ENCODE data around the gene RAB42. TPM values are rescaled to one million over a fixed set of nuclear protein-coding genes. Genes with fewer than 3 reads are reported as not detected.

Gene RAB42
- total RNA-seq, 1 donor from 2014 or later = 2.1 TPM

DNA sequence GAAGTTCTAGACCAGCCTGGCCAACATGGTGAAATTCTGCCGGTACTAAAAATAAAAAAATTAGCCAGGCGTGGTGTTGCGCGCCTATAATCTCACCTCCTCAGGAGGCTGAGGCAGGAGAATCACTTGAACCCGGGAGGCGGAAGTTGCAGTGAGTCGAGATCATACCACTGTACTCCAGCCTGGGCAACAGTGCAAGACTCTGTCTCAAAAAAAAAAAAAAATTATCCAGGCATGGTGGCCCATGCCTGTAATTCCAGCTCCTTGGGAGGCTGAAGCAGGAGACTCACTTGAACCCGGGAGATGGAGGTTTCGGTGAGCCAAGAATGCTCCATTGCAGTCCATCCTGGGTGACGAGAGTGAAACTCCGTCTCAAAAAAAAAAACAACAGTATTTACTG is 18.5 kb upstream of the RAB42 start:
- Mint-ChIP-seq H3K4me3 (ENCODE audit: unreplicated experiment) (no peak overlapping the region), H3K27ac (ENCODE audit: unreplicated experiment) (no peak overlapping the region), H3K4me1 (ENCODE audit: low read depth, unreplicated experiment) (no peaks in the 10 kb centered on the region), H3K36me3 (ENCODE audit: low read depth, unreplicated experiment) (peaks cover 17% of the 10 kb centered on the region), H3K27me3 (ENCODE audit: low read depth, unreplicated experiment) (no peaks in the 10 kb centered on the region), H3K9me3 (ENCODE audit: unreplicated experiment) (no peaks in the 10 kb centered on the region)
- peaks cover 21% of the 10 kb centered on the region for H3K36me3 ChIP-seq (ENCODE audit: insufficient read depth, low read length)
- H3K4me1 ChIP-seq (ENCODE audit: insufficient read depth, low read length) = no peaks in the 10 kb centered on the region
- H3K4me3 ChIP-seq (ENCODE audit: insufficient read depth, low read depth, low read length) = no peak overlapping the region
- no peak for TF ChIP-seq EZH2 (IDR thresholded peaks at IDR 0.05; ENCODE audit: insufficient read depth, low read length)
- no peak for TF ChIP-seq CTCF (IDR thresholded peaks at IDR 0.05; ENCODE audit: insufficient read depth, low read depth, low read length)
- no peak for FAIRE-seq
- no peak for DNase-seq (ENCODE audit: low read depth)
- H4K20me1 ChIP-seq (ENCODE audit: insufficient read depth, low read length) = peaks cover 18% of the 10 kb centered on the region
- no peak overlapping the region for H3K4me2 ChIP-seq (ENCODE audit: low read length)
- H3K27me3 ChIP-seq (ENCODE audit: insufficient read depth, low read length) = no peaks in the 10 kb centered on the region
- H2AFZ ChIP-seq (ENCODE audit: low read depth, low read length) = no peak overlapping the region
- H3K9me3 ChIP-seq (ENCODE audit: insufficient read depth, low read depth, low read length) = no peaks in the 10 kb centered on the region
- no peak overlapping the region for H3K27ac ChIP-seq (ENCODE audit: low read depth, low read length)
- no peak overlapping the region for H3K9ac ChIP-seq (ENCODE audit: low read length)
- peaks cover 2% of the 10 kb centered on the region for H3K79me2 ChIP-seq (ENCODE audit: insufficient read depth, low read length)

DNA sequence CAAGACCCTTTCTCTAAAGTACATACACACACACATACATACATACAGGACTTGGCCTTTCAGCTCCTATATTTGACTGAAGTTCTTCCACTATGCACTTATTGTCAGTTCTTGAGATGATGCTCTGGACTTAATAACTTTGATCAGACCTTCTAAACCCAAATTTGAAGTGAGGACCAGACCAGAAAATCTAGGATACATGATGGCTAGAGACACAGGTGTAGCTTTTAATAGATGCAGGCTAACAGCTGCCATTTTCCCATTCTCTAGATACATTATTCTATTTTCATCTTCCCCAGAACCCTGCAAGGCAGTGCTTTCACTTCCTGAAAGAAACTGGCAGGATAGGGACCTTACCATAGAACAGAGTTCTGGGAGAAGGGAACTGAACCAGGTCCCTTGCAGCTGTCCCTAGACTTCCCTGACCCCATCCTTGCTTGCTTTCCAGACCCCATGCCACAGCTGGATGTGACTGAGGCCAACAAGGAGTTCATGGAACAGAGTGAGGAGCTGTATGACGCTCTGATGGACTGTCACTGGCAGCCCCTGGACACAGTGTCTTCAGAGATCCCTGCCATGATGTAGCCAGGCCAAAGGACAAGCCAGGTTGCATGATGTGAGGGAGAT is 14.9 kb upstream of the RAB42 start:
- no peak overlapping the region for H3K4me2 ChIP-seq (ENCODE audit: low read length)
- H3K9me3 ChIP-seq (ENCODE audit: insufficient read depth, low read depth, low read length) = no peaks in the 10 kb centered on the region
- H3K9ac ChIP-seq (ENCODE audit: low read length) = no peak overlapping the region
- no peak overlapping the region for H2AFZ ChIP-seq (ENCODE audit: low read depth, low read length)
- H3K27ac ChIP-seq (ENCODE audit: low read depth, low read length) = no peak overlapping the region
- Mint-ChIP-seq H3K4me3 (ENCODE audit: unreplicated experiment) (no peak overlapping the region), H3K27me3 (ENCODE audit: low read depth, unreplicated experiment) (no peaks in the 10 kb centered on the region), H3K27ac (ENCODE audit: unreplicated experiment) (no peak overlapping the region), H3K9me3 (ENCODE audit: unreplicated experiment) (no peaks in the 10 kb centered on the region), H3K4me1 (ENCODE audit: low read depth, unreplicated experiment) (peaks cover 18% of the 10 kb centered on the region), H3K36me3 (ENCODE audit: low read depth, unreplicated experiment) (peaks cover 18% of the 10 kb centered on the region)
- peaks cover 48% of the 10 kb centered on the region for H4K20me1 ChIP-seq (ENCODE audit: insufficient read depth, low read length)
- DNase-seq (ENCODE audit: low read depth) = no peak
- H3K27me3 ChIP-seq (ENCODE audit: insufficient read depth, low read length) = no peaks in the 10 kb centered on the region
- peaks cover 32% of the 10 kb centered on the region for H3K79me2 ChIP-seq (ENCODE audit: insufficient read depth, low read length)
- FAIRE-seq = no peak
- peaks cover 11% of the 10 kb centered on the region for H3K4me1 ChIP-seq (ENCODE audit: insufficient read depth, low read length)
- TF ChIP-seq CTCF (IDR thresholded peaks at IDR 0.05; ENCODE audit: insufficient read depth, low read depth, low read length) = no peak
- TF ChIP-seq EZH2 (IDR thresholded peaks at IDR 0.05; ENCODE audit: insufficient read depth, low read length) = no peak
- H3K4me3 ChIP-seq (ENCODE audit: insufficient read depth, low read depth, low read length) = no peak overlapping the region
- H3K36me3 ChIP-seq (ENCODE audit: insufficient read depth, low read length) = peaks cover 38% of the 10 kb centered on the region

DNA sequence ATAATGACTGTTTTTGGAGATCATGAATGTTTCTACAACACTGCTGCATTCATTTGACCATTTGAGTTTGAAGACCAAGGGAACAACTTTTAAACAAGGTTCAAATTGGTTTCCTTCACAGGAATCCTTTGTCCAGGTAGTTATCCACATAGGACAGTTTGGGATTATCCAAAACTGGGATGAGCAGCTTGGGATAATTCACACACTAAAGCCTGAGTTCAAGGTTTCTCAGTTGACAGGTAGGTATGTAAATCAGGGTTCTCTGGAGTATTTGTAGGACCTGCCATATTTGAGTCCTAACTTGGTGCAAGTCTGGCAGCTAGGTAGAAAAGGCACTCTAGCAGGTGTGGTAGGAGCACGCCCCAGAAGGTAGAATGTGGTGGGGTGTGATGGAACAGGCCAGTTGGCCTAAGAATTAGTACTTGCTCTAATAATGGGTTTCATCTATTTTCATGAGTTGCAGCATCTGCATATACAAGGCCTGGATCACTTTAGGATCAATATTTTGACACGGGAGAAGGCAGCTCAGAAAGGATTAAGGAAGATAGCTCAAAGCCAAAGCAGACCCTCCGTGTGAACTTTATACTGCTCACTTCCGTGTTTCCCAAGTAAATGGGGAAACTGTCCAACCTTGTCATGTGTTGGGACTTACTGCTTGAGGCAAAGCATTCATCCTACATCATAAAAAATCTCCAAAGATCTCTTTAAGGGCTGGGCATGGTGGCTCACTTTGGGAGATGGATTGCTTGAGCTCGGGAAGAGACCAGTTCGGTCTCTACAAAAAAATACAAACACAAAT is 14.1 kb upstream of the RAB42 start:
- H3K4me1 ChIP-seq (ENCODE audit: insufficient read depth, low read length) = peaks cover 13% of the 10 kb centered on the region
- peaks cover 38% of the 10 kb centered on the region for H3K36me3 ChIP-seq (ENCODE audit: insufficient read depth, low read length)
- no peak overlapping the region for H3K4me2 ChIP-seq (ENCODE audit: low read length)
- peaks cover 18% of the 10 kb centered on the region for H3K4me1 Mint-ChIP-seq (ENCODE audit: low read depth, unreplicated experiment)
- H3K27me3 ChIP-seq (ENCODE audit: insufficient read depth, low read length) = no peaks in the 10 kb centered on the region
- FAIRE-seq = no peak
- H3K4me3 Mint-ChIP-seq (ENCODE audit: unreplicated experiment) = peak overlapping the region; percentile 11
- no peak overlapping the region for H3K4me3 ChIP-seq (ENCODE audit: insufficient read depth, low read depth, low read length)
- no peaks in the 10 kb centered on the region for H3K9me3 ChIP-seq (ENCODE audit: insufficient read depth, low read depth, low read length)
- H4K20me1 ChIP-seq (ENCODE audit: insufficient read depth, low read length) = peaks cover 48% of the 10 kb centered on the region
- H3K9me3 Mint-ChIP-seq (ENCODE audit: unreplicated experiment) = no peaks in the 10 kb centered on the region
- peaks cover 32% of the 10 kb centered on the region for H3K79me2 ChIP-seq (ENCODE audit: insufficient read depth, low read length)
- H3K27me3 Mint-ChIP-seq (ENCODE audit: low read depth, unreplicated experiment) = no peaks in the 10 kb centered on the region
- H3K27ac ChIP-seq (ENCODE audit: low read depth, low read length) = no peak overlapping the region
- H3K36me3 Mint-ChIP-seq (ENCODE audit: low read depth, unreplicated experiment) = peaks cover 18% of the 10 kb centered on the region
- TF ChIP-seq CTCF (IDR thresholded peaks at IDR 0.05; ENCODE audit: insufficient read depth, low read depth, low read length) = no peak
- TF ChIP-seq EZH2 (IDR thresholded peaks at IDR 0.05; ENCODE audit: insufficient read depth, low read length) = no peak
- H2AFZ ChIP-seq (ENCODE audit: low read depth, low read length) = no peak overlapping the region
- no peak overlapping the region for H3K9ac ChIP-seq (ENCODE audit: low read length)
- no peak overlapping the region for H3K27ac Mint-ChIP-seq (ENCODE audit: unreplicated experiment)
- no peak for DNase-seq (ENCODE audit: low read depth)

All from astrocyte (in vitro differentiated cells and primary cell).